Measurements from ENCODE around the gene LCK.
"Not testable (repeated sequence)": the region's sequence is repeated elsewhere in the genome, so short reads cannot be mapped to it uniquely, and the experiment has no call there.

LCK gene

GRCh38 chr1:32240140-32240951 lies 10.7 kb upstream of the LCK start:
- DNase-seq: peak; percentile 80

GRCh38 chr1:32241001-32241763 lies 9.9 kb upstream of the LCK start:
- DNase-seq: peak; percentile 63

- no peak for DNase-seq
These were observed 8.7 kb upstream of the LCK start for GRCh38 chr1:32242341-32242851.

GRCh38 chr1:32246888-32247273 lies 4.2 kb upstream of the LCK start, which contains the start of gene FAM167B:
TSS of gene FAM167B (plus strand) at chr1:32247222. CDS start at chr1:32247422, 200 bp downstream.
- DNase-seq: no peak

GRCh38 chr1:32247452-32247851 lies 3.6 kb upstream of the LCK start:
- DNase-seq: no peak

- peak; percentile 82 for DNase-seq
These were observed 2.8 kb upstream of the LCK start for GRCh38 chr1:32247983-32248889.

- DNase-seq: peak; percentile 90
These were observed 1.1 kb upstream of the LCK start for GRCh38 chr1:32249831-32250525.

- DNase-seq: peak; percentile 42
These were observed 4.3 kb downstream of the LCK start for GRCh38 chr1:32255072-32256071.

GRCh38 chr1:32256473-32257226 lies 5.6 kb downstream of the LCK start:
- DNase-seq: peak; percentile 33

- no peak for DNase-seq
These were observed 6.1 kb downstream of the LCK start for GRCh38 chr1:32257227-32257508.

GRCh38 chr1:32263236-32263593 lies 12.2 kb downstream of the LCK start:
- not testable (repeated sequence) for DNase-seq

- DNase-seq: peak; percentile 38
These were observed 12.7 kb downstream of the LCK start for GRCh38 chr1:32263744-32264143.

GRCh38 chr1:32265846-32266245 lies 14.8 kb downstream of the LCK start:
- DNase-seq: no peak

- DNase-seq: peak; percentile 27
These were observed 16.0 kb downstream of the LCK start for GRCh38 chr1:32266921-32267591.

- no peak for DNase-seq
These were observed 18.7 kb downstream of the LCK start for GRCh38 chr1:32269744-32270143.

- peak; percentile 53 for DNase-seq
These were observed 21.7 kb downstream of the LCK start for GRCh38 chr1:32272557-32273390.

- DNase-seq: peak; percentile 94
These were observed 22.5 kb downstream of the LCK start for GRCh38 chr1:32273391-32274208.

All from CD4-positive, alpha-beta T cell treated with Interleukin-6 for 4 hours (primary cell).